Measurements from ENCODE around the gene WSB1. TPM values are rescaled to one million over a fixed set of nuclear protein-coding genes. Genes with fewer than 3 reads are reported as not detected.
A peak's percentile ranks its signal among the peaks of the same experiment; 100 is the strongest.

WSB1 gene
- total RNA-seq, 1 experiment from 2014 or later = 157 TPM

- Histone ChIP-seq H3K36me3 (ENCODE audit: control insufficient read depth, insufficient read depth, low read length) (no peaks in the 10 kb centered on the region), H3K4me1 (peaks cover 9% of the 10 kb centered on the region; the same call in 1 of the 2 replicates), H3K9me3 (no peaks in the 10 kb centered on the region), H3K4me3 (ENCODE audit: low read depth, low read length) (peak overlapping the region; percentile 93), H3K27me3 (replicated peaks; ENCODE audit: control insufficient read depth, insufficient read depth, low read length) (no peaks in the 10 kb centered on the region)
- intact Hi-C loops (cut with micrococcal nuclease; ENCODE audit: unreplicated experiment) = loop anchor here (5.0 kb wide), 2 partner anchors 115 to 140 kb away; no protein-coding TSS in a partner anchor
- Mint-ChIP-seq H3K36me3 (ENCODE audit: insufficient read depth, unreplicated experiment) (peaks cover 10% of the 10 kb centered on the region), H3K27me3 (ENCODE audit: insufficient read depth, unreplicated experiment) (no peaks in the 10 kb centered on the region), H3K9me3 (ENCODE audit: unreplicated experiment) (no peaks in the 10 kb centered on the region), H3K4me3 (ENCODE audit: unreplicated experiment) (peak overlapping the region; percentile 98), H3K4me1 (ENCODE audit: low read depth, unreplicated experiment) (no peaks in the 10 kb centered on the region), H3K27ac (ENCODE audit: unreplicated experiment) (peak overlapping the region; percentile 99)
- POLR2A ChIA-PET = interaction anchor here (0.9 kb wide), 1 partner anchor 58 kb away, joined by 3 read pairs; no protein-coding TSS in a partner anchor
- no TSS peak for BruUV-seq (replicated peaks)
- TF ChIP-seq CTCF (IDR thresholded peaks at IDR 0.05; ENCODE audit: insufficient read depth in 1 of 2, low read depth in 1 of 2, low read length in 1 of 2, severe bottlenecking in 1 of 2, unreplicated experiment in 1 of 2) = no peak
- DNase-seq = no peak
- CTCF ChIA-PET = interaction anchor here (1.1 kb wide), 1 partner anchor 19 kb away, joined by 3 read pairs; no protein-coding TSS in a partner anchor
These were observed 58.6 kb downstream of the WSB1 start for GRCh38 chr17:27352448-27353032.

- Histone ChIP-seq H3K4me1 (peaks cover 9% of the 10 kb centered on the region; the same call in 1 of the 2 replicates), H3K27me3 (replicated peaks; ENCODE audit: control insufficient read depth, insufficient read depth, low read length) (no peaks in the 10 kb centered on the region), H3K36me3 (ENCODE audit: control insufficient read depth, insufficient read depth, low read length) (no peaks in the 10 kb centered on the region), H3K9me3 (no peaks in the 10 kb centered on the region), H3K4me3 (ENCODE audit: low read depth, low read length) (peak overlapping the region; percentile 93)
- ChIA-PET POLR2A (interaction anchor here (0.9 kb wide), 1 partner anchor 58 kb away, joined by 3 read pairs; no protein-coding TSS in a partner anchor), CTCF (interaction anchor here (1.1 to 1.8 kb wide), 2 partner anchors 20 to 27 kb away, joined by 3 to 4 read pairs; no protein-coding TSS in a partner anchor)
- no peaks in the 10 kb centered on the region for H3K4me1 Mint-ChIP-seq (ENCODE audit: low read depth, unreplicated experiment)
- DNase-seq = no peak
- H3K27ac Mint-ChIP-seq (ENCODE audit: unreplicated experiment) = peak overlapping the region; percentile 99
- intact Hi-C loops (cut with micrococcal nuclease; ENCODE audit: unreplicated experiment) = loop anchor here (5.0 kb wide), 2 partner anchors 116 to 139 kb away; no protein-coding TSS in a partner anchor
- no peak for TF ChIP-seq CTCF (IDR thresholded peaks at IDR 0.05; ENCODE audit: insufficient read depth in 1 of 2, low read depth in 1 of 2, low read length in 1 of 2, severe bottlenecking in 1 of 2, unreplicated experiment in 1 of 2)
- no peaks in the 10 kb centered on the region for H3K27me3 Mint-ChIP-seq (ENCODE audit: insufficient read depth, unreplicated experiment)
- H3K36me3 Mint-ChIP-seq (ENCODE audit: insufficient read depth, unreplicated experiment) = peaks cover 10% of the 10 kb centered on the region
- H3K4me3 Mint-ChIP-seq (ENCODE audit: unreplicated experiment) = peak overlapping the region; percentile 98
- TSS peak; percentile 73 for BruUV-seq (replicated peaks)
- H3K9me3 Mint-ChIP-seq (ENCODE audit: unreplicated experiment) = no peaks in the 10 kb centered on the region
These were observed 59.1 kb downstream of the WSB1 start for GRCh38 chr17:27353033-27353460.

- H3K9me3 Mint-ChIP-seq (ENCODE audit: unreplicated experiment) = no peaks in the 10 kb centered on the region
- ChIA-PET POLR2A (no interaction called here), CTCF (interaction anchor here (0.7 to 1.8 kb wide), 10 partner anchors 10 to 246 kb away, joined by 3 to 8 read pairs (median 4); partner anchors contain the start of gene KSR1)
- Histone ChIP-seq H3K36me3 (ENCODE audit: control insufficient read depth, insufficient read depth, low read length) (no peaks in the 10 kb centered on the region), H3K27me3 (replicated peaks; ENCODE audit: control insufficient read depth, insufficient read depth, low read length) (no peaks in the 10 kb centered on the region), H3K4me3 (ENCODE audit: low read depth, low read length) (peak overlapping the region; percentile 93), H3K9me3 (no peaks in the 10 kb centered on the region), H3K4me1 (peaks cover 9% of the 10 kb centered on the region; the same call in 1 of the 2 replicates)
- H3K4me1 Mint-ChIP-seq (ENCODE audit: low read depth, unreplicated experiment) = no peaks in the 10 kb centered on the region
- peak; percentile 94 to 96 for DNase-seq
- peak overlapping the region; percentile 98 for H3K4me3 Mint-ChIP-seq (ENCODE audit: unreplicated experiment)
- no TSS peak for BruUV-seq (replicated peaks)
- H3K27me3 Mint-ChIP-seq (ENCODE audit: insufficient read depth, unreplicated experiment) = no peaks in the 10 kb centered on the region
- peak; percentile 55 to 96 for TF ChIP-seq CTCF (IDR thresholded peaks at IDR 0.05; ENCODE audit: insufficient read depth in 1 of 2, low read depth in 1 of 2, low read length in 1 of 2, severe bottlenecking in 1 of 2, unreplicated experiment in 1 of 2)
- H3K36me3 Mint-ChIP-seq (ENCODE audit: insufficient read depth, unreplicated experiment) = peaks cover 10% of the 10 kb centered on the region
- H3K27ac Mint-ChIP-seq (ENCODE audit: unreplicated experiment) = peak overlapping the region; percentile 99
- intact Hi-C loops (cut with micrococcal nuclease; ENCODE audit: unreplicated experiment) = loop anchor here (1.0 to 5.0 kb wide), 4 partner anchors 78 to 248 kb away; no protein-coding TSS in a partner anchor
These were observed 59.6 kb downstream of the WSB1 start for GRCh38 chr17:27353461-27354050.
